LNCAP (cell line): ENCODE data around the gene LNP1.

Source experiments
- TF ChIP-seq, protein P1 (sequence below): fragments of 450-650 bp; IDR thresholded peaks from 2 replicates; pipeline ENCODE4 v1.5.1; 2017; ENCODE audit warnings: mild to moderate bottlenecking

The LNP1 gene

GRCh38 chr3:100402256-100402655, 917 bp downstream of the LNP1 start:
- TF ChIP-seq, protein P1, sequence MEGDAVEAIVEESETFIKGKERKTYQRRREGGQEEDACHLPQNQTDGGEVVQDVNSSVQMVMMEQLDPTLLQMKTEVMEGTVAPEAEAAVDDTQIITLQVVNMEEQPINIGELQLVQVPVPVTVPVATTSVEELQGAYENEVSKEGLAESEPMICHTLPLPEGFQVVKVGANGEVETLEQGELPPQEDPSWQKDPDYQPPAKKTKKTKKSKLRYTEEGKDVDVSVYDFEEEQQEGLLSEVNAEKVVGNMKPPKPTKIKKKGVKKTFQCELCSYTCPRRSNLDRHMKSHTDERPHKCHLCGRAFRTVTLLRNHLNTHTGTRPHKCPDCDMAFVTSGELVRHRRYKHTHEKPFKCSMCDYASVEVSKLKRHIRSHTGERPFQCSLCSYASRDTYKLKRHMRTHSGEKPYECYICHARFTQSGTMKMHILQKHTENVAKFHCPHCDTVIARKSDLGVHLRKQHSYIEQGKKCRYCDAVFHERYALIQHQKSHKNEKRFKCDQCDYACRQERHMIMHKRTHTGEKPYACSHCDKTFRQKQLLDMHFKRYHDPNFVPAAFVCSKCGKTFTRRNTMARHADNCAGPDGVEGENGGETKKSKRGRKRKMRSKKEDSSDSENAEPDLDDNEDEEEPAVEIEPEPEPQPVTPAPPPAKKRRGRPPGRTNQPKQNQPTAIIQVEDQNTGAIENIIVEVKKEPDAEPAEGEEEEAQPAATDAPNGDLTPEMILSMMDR: no peak

- TF ChIP-seq, protein P1: no peak
Measured at GRCh38 chr3:100402891-100403290, 1.6 kb downstream of the LNP1 start.

DNA sequence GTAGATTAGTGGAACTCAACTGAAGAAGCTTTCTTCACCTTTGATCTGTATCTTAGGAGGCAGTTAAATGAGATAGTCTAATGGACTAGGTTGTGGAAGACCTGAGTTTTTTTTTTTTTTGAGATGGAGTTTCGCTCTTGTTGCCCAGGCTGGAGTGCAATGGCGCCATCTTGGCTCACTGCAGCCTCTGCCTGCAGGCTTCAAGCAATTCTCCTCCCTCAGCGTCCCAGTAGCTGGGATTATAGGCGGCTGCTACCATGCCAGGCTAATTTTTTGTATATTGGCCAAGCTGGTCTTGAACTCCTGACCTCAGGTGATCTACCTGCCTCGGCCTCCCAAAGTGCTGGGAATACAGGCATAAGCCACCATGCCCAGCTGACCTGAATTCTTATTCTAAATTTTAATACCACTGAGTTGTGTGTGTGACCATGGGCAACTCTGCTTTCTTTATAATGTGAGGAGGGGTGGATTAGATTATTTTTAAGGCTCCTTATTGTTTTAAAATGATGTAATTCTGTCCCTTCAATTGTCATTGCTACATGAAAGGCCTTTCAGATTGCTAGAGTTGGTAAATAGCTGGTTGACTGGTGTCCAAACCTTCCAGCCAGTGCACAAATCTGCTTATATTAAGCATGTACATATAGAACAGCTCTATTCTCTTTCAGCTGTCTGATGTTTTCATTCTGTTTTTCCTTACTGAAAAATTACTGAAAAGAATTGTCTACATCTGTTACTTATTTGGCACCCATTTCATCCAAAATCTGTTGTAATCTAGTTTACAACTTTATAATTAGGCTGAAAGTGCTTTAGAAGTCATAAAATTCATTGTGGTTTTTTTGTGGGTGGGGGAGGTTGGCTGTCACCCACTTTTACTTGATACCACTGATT, 2.3 kb downstream of the LNP1 start:
- TF ChIP-seq, protein P1: no peak

DNA sequence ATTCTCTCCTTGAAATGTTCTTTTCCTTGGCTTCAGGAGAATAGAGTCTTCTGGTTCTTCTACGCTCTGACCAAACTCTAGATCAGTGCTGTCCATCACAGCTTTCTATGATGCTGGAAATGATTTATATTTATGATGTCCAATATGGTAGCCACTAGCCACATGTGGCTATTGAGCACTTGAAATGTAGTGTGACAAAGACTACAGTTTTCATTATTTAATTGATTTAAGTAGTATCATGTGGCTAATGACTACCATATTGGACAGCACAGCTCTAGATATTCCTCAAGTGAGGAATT, 2.9 kb downstream of the LNP1 start:
- TF ChIP-seq, protein P1: no peak

DNA sequence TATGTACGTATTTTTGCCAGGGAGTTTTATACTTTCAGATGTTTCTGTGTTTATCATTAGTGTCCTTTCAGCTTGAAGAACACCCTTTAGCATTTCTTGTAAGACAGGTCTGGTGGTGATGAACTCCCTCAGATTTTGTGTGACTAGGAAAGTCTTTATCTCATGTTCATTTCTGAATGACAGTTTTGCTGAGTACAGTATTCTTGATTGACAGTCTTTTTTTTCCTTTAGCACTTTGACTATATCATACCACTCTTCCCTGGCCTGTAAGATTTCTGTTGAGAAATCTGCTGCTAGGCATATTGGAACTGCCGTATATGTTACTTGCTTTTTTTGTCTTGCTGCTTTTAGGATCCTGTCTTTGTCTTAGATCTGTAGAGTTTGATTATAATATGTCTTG, 5.8 kb downstream of the LNP1 start:
- TF ChIP-seq, protein P1: no peak

GRCh38 chr3:100407977-100408532, 6.7 kb downstream of the LNP1 start:
- TF ChIP-seq, protein P1: no peak

DNA sequence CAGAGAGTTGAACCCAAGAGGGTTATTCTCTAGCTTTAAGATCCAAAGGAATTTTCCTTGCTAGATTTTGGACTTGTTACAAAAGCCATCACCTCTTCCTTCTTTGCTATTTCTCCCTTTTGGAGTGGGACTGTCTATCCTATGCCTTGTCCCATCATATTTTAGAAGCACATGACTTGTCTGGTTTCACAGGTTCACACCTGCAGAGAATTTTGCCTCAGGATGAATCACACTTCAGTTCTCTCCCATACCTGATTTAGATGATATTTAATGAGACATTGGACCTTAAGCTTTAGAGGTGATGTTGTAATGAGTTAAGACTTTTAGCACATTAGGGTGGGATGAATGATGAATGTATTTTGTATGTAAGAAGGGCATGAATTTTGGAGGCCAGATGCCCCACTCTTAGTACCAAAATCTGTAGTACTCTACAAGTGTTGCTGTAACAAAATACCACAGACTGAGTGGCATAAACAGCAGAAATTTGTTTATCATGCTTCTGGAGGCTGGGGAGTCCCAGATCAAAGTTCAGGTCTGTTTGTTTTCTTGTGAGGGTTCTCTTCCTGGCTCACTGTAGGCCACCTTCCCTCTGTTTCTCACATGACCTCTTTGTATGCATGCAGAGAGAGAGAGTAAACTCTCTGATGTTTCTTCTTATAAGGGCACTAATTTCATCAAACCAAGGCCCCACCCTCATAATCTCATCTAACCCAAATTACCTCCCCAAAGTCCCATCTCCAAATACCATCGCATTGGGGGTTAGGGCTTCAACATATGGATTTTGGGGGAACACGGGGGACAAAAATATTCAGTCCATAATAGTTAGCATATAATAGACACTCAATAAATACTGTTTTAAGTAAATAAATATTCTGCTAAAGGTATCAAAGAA, 10.0 kb downstream of the LNP1 start:
- TF ChIP-seq, protein P1: no peak
